PFSK-1 (cell line): ENCODE data around the gene RFC2.

ENCODE experiments used
- SIN3A ChIP-seq: IDR thresholded peaks from 2 replicates; pipeline ENCODE4 v1.6.1; 2012; ENCODE audit warnings: mild to moderate bottlenecking, low read length, moderate library complexity, borderline replicate concordance; ENCODE audit not compliant: insufficient read depth
- TF ChIP-seq, protein P1 (sequence below), 2 experiments: IDR thresholded peaks; 2 replicates each; pipeline versions ENCODE4 v1.6.1 to v1.8.0; 2011 to 2012; ENCODE audit warnings: low read depth in 2 of 2, low read length in 2 of 2, control low read depth in 1 of 2, inconsistent platforms in 1 of 2, mild to moderate bottlenecking in 1 of 2, moderate library complexity in 1 of 2; ENCODE audit not compliant: insufficient read depth in 1 of 2

DNA sequence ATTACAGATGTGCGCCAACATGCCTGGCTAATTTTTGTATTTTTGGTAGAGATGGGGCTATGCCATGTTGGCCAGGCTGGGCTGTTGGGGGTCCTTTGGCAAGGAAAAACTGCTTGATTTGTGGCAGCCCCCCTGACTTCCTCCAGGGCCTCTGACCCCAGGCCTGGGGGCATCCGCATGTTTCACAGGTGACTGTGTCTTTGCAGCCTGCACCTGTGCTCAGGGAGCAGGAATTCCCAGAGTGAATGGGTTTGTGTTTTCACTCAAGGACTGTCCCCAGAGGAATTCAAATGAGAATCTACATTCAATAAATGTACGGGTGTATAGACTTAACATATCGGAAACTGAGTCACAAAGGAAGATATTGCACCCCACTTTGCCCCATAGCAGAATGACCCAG, 23.4 kb upstream of the RFC2 start:
- no peak for TF ChIP-seq SIN3A
- TF ChIP-seq, protein P1, sequence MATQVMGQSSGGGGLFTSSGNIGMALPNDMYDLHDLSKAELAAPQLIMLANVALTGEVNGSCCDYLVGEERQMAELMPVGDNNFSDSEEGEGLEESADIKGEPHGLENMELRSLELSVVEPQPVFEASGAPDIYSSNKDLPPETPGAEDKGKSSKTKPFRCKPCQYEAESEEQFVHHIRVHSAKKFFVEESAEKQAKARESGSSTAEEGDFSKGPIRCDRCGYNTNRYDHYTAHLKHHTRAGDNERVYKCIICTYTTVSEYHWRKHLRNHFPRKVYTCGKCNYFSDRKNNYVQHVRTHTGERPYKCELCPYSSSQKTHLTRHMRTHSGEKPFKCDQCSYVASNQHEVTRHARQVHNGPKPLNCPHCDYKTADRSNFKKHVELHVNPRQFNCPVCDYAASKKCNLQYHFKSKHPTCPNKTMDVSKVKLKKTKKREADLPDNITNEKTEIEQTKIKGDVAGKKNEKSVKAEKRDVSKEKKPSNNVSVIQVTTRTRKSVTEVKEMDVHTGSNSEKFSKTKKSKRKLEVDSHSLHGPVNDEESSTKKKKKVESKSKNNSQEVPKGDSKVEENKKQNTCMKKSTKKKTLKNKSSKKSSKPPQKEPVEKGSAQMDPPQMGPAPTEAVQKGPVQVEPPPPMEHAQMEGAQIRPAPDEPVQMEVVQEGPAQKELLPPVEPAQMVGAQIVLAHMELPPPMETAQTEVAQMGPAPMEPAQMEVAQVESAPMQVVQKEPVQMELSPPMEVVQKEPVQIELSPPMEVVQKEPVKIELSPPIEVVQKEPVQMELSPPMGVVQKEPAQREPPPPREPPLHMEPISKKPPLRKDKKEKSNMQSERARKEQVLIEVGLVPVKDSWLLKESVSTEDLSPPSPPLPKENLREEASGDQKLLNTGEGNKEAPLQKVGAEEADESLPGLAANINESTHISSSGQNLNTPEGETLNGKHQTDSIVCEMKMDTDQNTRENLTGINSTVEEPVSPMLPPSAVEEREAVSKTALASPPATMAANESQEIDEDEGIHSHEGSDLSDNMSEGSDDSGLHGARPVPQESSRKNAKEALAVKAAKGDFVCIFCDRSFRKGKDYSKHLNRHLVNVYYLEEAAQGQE (IDR thresholded peaks at IDR 0.05; ENCODE audit: insufficient read depth in 1 of 2, low read depth in 2 of 2, low read length in 2 of 2) = no peak
